NCI-H1436 treated with DMSO at 0.1 percent for 48 hours (cell line): Measurements from ENCODE around the gene CASS4.

ENCODE experiments used
- DNase-seq: peaks from one replicate; lab custom pipeline; 2025; lab: John Stamatoyannopoulos, UW

The CASS4 gene

DNA sequence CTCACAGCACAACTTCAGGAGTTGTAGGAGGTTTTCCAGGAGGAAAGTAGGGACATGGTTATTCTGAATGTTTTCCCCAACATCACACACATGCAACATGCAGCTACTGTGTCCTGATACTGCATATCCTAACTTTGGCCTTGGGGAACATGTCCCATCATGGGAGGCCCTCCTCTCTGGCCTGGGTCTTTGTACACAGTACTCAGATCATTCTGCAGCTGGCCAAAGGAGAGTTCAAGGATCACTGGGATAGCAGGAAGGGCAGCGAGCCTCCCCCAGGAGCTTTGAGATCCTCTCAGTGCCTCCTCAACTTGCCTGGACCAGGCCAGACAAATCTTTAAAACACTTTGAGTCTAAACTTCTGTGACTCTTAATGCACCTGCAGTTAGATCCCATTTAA lies 12.9 kb downstream of the CASS4 start:
- DNase-seq: no peak

DNA sequence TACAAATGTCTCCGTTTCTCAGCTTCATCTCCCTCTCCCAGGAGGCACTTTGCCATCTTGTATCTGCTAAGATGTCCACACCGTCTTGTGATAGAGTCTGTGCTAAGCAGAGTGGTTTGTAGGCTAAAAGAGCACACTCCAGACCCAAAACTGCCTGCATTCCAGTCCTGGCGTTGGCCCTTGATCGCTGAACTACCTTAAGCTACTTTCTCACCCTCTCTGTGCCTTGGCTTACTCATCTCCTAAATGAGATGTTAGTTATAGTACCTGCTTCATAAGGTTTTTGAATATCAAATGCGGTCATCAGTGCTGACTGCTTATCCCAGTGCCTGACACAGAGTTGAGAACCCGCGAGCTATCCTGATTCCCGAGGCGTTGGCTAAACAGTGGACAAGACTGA lies 14.0 kb downstream of the CASS4 start:
- DNase-seq: no peak

DNA sequence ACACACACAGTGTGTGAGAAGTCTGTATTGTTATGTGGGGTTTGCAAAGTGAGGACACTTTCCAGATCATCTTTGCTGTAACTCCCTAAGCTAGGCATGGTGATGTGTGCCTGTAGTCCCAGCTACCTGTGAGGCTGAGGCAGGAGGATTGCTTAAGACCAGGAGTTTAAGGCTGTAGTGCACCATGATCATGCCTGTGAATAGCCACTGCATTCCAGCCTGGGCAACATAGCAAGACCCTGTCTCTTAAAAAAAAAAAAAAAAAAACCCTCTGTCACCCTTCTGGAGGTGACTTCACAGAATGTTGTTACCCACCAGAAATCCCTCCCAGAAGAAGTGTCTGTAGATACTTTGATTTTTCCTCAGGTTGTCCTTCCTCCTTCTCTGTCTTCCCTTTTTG lies 14.9 kb downstream of the CASS4 start:
- no peak for DNase-seq

DNA sequence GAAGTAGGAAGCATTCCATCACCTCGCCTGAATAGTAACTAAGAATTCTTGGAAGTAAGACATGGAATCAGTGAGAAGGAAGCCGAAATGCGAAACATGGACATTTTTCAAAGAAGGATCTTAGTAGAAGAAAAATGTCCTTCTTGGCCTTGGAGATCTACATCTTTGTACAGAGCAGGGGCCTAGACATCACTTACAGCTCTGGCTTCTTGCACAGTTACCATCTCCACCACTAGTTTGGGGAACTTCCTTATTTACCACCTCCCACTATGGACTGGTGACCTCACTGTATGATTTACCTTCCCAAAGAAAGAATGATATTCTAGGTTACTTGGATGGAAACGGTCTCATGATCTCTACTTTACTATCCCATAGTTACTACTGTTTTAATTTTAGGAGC lies 15.7 kb downstream of the CASS4 start:
- DNase-seq: no peak

DNA sequence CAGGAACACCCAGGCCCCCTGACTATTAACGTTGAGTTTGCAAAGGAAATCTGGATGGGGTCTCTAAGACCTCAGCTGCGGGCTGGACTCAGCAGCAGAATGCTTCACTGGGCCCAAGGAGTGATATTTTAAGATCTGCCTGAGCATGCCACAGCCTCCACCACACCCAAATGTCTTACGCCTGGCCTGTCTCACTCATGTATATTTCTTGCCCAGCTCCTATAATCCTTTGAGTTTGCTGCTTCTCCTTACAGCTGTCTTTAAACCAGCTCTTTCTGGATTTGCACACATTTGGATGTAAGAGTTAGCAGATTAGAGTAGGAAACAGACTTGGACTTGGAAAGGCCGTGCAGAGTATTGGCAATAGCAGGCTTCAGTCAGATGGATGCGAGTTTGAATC lies 16.4 kb downstream of the CASS4 start:
- DNase-seq: no peak

DNA sequence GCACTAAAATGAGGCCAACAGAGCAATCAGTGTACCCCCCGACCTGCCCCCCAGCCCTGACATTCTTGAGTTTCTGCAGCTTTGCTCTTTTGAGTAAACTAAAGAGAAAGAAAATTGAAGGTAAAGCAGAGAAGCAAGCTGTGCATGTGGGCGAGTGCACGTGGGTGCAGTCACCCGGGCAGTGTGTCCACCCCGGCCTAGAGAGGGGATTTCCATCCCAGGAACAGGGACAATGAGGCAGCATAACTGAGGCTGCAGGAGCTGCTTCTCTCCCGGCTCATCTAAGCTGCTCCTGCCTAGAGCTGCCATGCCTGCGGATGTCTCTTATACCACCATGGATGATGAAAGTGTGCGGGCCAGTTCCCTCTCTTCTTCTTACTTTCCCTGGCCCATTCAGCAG lies 16.8 kb downstream of the CASS4 start:
- no peak for DNase-seq

DNA sequence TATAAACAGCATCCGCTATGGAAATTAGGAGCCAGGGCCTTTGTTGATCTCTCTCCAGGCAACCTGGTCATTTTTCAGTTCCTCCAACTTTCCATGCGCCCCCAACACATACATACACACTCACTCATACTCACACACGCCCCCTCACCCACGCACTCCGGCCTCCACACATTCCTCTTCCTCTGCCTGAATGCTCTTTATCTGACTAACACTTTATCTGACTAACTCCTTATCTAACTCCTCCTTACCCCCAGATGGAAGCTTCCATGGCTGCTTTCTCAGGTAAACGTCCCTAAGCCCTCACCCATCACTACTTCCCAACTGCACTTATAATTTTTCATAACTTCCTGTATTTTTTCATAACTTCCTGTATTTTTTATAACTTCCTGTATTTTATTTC lies 17.4 kb downstream of the CASS4 start:
- DNase-seq: no peak

DNA sequence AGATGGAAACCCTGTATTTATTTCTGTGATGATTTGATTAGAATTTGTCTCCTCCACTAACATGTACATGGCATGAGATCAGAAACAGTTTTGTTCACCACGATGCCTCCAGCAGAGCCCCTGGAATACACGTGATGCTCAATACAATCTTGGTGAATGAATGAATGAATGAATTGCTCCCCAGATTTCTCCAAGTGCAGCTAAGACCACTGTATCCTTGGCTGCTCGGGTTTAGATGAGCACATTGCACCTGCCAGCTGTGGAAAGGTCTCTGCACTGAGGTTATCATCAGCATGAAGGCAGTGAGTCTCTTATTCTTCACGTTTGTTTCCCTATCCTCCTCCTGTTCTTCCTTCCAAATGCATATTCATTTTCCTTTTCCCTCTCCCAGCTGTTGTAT lies 17.9 kb downstream of the CASS4 start:
- DNase-seq: no peak

DNA sequence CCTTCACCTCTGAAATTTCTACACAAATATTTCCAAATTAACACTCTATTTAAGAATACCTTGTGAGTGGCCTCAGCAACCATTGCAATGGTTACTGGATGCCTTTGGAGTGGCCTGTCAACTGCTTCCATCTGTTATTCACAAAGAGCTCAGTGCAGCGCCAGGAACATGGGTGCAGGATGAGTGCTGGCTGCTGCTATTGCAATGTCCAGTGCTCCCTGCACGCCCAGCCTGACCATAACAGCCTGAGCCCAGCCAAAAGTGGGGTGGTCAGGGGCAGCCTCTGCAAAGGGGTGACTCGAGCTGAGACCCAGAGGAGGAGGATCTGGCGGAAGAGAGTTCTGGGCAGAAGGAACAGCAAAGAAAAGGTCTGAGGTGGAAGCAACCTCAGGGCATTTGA lies 18.4 kb downstream of the CASS4 start:
- no peak for DNase-seq

DNA sequence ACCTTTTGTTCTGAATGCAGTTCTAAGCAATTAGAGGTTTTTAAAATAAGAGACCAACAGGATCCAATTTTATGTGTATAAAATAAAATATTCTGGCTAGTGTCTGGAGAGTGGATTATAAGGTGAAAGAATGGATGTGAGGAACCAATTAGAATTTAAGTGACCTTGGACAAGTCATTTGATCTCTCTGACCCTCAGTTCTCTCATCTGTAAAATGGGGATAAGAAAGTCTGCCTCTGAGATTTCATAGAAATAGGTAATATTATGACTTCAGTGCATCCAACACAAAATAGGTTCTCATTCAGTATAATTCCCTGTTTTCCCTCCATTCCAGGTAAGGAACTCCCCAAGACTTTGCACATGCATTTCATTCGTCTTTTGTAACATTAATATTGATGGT lies 18.9 kb downstream of the CASS4 start:
- no peak for DNase-seq

DNA sequence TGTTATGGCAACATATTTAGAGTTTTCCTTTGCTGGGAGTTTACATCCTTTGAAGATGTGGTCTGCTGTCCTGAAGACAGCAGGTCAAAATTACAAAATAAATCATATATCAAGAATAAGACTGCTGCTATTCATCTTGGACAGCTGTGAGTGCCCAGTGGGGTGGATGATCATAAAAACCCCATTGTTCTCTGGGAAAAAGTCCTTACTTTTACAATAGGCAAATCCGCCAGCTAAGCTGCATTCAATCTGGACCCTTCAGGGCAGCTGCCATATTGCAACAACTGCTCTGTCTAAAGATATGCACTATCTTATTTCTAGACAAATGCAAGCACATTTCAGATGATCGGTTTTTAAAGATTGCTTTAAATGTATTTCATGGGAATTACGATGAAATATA lies 19.4 kb downstream of the CASS4 start:
- no peak for DNase-seq

DNA sequence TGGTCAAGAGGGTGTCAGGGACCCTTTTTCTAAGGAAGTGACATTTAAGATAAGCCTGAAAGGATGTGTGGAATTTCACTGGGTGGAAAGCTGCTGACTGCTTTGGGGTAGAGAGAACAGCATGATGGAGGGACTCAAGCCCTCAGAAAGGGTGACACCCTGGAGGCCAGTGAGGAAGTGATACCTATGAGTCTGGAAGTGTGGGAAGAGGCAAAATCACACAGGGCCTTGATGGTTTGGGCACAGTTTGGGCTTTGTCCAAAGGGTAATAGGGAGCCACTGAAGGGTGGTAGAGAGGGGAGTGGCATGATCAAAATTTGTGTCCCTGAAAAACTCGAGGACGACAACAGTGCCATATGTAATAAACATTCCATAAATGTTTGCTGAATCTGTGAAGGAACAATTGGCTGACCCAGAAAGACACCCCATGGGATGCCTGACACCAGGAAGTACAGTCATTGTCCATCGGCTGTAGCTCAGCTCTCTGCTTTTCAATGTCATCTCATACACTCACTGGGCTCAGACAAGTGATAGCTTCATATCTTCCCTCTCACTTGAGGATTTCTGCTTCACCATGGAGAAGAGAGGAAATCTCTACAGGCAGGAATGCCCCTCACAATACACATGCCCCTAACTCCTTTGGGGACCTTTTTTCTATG lies 21.3 kb downstream of the CASS4 start:
- no peak for DNase-seq

DNA sequence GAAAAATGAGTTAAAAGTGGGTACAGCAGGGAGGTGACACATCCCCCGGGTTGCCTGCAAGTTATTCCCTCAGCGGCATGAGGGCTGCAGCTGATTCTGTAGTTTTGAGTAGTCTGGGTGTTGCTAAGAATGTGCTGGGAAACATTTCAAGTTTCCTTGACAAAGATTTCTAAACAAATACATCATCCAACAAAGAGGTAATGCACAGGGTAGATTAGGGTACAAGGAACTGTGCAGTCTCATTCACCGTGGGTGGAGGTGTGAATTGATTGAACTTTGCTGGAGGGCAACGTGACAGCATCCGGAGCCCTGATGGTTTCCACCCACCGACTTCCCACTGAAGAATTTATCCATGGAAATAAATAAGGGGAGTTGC lies 21.8 kb downstream of the CASS4 start:
- no peak for DNase-seq

DNA sequence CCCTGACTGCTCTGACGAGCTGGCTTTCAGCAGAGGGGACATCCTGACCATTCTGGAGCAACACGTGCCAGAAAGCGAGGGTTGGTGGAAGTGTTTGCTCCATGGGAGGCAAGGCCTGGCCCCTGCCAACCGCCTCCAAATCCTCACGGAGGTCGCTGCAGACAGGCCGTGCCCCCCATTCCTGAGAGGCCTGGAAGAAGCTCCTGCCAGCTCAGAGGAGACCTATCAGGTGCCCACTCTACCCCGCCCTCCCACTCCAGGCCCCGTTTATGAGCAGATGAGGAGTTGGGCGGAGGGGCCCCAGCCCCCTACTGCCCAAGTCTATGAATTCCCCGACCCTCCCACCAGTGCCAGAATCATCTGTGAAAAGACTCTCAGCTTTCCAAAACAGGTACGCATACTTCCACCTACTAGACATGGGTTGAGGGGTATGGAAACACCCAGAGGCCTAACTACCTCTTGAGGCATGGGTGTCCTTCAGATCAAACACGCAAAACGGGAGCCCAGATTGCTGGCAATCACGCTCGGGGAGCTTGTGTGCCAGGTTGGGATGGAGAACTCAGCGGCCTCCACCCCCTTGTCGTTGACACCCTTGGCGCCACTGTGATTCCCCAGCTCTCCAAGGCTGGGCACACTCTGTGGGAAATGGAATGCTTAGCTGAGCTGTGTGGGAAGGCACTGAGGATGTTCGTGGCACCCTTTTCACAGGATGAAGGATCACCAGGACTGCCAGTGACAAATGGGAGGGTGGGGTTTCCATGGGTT lies 25.3 kb downstream of the CASS4 start:
- no peak for DNase-seq

DNA sequence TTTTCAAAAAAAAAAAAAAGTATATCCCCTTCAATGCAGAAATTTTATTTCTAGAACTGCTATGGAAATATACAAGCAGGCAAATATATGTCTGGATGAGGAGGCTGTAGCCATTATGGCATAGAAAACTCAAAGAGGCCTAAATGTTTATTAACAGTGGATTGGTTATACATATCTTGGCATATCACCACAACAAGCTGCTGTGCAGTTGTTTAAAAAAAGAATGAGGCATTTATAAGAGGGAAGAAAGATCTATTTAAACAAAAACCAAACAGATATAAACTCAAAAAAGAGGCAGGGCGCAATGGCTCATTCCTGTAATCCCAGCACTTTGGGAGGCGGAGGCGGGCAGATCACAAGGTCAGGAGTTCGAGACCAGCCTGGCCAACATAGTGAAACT lies 26.2 kb downstream of the CASS4 start:
- no peak for DNase-seq

DNA sequence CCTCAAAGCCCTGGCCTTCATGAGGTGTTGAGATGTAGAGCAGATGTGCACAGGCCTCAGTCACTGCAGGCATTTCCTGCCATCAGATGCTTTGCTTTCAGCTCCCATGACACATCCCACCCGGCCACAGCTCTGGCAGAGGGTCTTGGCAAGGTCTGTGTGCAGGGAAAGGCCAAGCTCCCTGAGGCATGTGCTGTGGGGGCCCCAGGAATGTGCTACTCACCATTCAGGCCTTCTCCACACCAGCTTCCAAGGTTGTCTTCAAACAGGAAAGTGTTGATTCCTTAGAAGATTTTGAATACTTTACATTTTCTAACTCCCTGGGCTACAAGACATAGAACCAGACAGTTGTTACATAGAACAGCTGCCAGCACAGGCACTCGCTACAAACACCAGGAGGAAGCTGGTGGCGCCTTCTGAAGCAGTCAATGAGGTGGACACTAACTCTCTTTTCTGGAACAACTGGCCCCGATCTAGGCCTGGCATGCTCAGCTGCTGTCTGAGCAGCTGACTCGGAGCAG lies 27.8 kb downstream of the CASS4 start:
- no peak for DNase-seq

DNA sequence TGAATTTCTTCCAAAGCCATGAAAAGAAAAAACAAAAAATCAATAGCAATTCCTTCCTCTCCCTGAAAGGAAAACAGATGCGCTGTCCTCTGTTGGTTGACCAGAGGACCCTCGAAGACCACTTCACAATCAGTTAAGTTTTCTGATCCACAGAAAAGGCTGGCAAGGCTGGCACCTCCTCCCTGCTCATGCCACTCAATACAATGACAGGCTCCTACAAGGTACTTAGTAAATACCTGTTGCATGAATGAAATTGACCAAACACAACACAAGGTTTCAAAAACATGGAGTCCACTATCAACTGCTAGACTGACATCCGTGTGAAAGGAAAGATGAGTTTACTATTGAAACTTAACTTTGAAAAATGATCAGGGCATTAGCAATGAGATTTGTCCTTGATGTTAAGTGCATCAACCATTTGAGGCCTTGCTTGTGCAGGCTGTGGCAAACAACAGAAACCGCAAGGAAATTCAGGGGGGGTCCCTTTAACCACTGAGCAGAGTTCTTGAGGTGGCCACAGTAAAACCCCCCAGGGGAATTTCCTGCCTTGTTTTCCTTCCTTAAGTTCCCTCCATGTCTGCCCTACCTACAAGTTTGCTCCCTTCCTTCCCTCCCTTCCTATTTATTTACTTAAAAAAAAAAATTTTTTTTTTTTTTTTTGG lies 28.4 kb downstream of the CASS4 start:
- no peak for DNase-seq

DNA sequence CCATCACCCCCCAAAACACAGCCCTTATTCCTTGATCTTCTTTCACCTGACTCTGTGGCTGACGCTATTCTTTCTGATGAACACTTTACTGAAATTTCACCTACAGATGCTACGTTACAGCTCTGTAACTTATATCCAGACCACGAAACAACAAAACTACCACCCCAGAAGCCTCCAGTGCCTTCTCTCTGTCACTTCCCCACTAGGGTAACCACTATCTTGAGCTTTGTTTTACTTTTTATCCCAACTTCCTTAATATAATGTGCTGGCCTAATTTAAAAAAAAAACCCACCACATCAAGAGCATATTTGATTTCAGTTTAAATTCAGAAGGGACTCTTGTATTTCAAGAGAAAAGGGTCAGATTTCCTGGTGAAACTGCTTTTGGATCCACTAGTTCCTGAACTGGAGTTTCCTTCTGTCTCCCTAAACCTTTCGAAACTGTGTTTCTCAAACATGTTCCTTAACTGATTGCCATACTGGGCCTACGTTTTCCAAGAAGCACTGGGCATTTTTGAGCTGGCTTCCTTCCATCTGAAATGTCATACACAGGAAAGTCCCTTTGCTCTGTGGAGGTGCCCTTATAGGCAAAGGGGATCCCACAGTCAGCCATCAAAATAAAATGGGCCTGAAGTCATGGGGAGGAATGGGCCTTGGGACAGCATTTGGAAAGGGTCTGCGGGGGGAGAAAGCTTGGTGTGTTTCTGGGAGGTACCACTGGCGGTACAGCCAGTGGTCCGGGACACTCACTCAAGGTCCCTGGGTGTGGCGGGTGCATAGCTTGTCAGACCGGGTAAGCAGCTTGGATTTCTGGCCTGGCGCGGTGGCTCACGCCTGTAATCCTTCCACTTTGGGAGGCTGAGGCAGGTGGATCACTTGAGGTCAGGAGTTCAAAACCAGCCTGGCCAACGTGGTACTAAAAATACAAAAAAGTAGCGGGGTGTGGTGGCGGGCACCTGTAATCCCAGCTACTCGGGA lies 30.6 kb downstream of the CASS4 start:
- DNase-seq: no peak

DNA sequence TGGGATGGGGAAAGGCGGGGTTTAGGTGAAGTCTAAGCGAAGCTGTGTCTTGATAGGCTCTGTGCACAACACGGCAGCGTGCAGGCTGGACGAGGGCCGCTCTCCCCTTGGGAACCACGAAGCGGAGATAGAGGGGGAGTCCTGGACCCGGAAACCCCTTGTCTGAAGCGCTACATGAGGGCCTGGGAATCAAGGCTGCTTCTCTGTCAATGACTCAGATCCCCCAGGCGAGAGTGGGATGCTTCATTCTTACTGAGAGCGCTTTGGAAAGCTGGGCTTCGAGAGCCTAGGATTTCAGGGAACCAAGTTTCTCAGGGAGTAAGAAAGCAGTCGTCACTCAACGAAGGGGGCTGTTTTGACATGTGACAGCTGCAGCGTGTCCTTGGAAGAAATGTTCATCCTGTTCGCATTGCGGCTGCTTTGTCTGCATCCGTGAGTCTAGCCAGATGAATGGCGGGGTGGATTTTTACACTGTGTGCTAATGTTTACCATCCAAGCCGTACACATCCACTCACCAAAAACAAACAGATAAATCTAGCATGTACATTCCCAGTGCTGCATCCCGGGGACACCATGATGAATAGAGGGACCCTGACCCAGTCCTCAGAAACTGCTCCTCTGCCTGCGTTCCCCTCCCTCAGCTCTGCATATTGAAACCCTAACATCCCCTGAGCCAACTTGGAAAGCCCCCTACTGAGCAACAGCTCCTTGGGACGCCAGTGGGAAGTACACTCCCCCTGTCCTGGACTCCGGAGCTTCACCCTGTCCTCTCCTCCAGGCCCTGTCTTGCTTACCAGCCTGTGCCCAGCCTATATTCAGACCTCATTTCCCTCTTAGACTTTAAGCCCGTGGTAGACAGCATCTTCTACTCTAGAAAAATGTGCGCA lies 31.8 kb downstream of the CASS4 start:
- no peak for DNase-seq

DNA sequence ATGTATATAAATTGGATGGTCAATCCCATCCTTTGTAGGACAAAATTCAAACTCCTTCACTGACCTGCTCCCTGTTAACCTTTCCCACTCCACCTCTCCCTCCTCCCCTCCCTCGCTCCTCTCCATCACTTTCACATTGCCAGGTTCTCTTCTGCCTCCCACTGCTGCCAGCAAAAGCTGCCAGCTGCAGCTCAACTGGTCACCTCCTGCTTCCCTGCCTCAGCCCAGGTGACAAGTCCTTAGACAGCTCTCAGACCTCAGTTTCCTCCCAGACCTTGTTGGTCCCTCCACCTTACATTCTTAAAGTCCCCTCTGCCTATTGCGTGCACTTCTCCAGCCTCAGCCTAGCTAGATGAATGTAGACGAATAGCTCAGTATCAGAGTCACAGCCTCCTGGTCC lies 33.1 kb downstream of the CASS4 start:
- DNase-seq: no peak

DNA sequence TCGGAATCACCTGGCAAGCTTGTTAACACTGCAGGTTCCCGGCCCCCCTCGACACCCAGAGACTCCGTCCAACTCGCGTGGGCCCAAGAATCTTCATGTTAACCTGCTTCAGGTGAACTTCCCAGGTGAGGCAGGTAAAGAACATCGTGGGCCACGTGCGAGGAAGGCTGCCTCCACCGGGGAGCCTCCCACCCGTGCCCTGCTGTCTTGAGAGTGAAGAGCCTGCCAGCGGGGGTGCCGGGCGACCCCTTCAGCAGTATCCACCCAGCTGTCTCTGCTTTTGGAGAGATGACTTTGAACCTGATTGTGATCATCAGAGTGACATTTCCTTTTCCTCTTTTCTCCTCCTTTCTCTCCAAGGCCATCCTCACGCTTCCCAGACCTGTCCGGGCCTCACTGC lies 33.5 kb downstream of the CASS4 start:
- DNase-seq: no peak
